ENCODE data around the gene ACVRL1.

GRCh38 chr12:51955702-51956101, 48.4 kb downstream of the ACVRL1 start:
- TF ChIP-seq CTCF (IDR thresholded peaks at IDR 0.05) = no peak
- TF ChIP-seq POLR2A (IDR thresholded peaks at IDR 0.05) = no peak

All from tibial nerve (tissue), 3 donors.